H1 (cell line): ENCODE results near the gene MAVS.

Experiments used
- CBX5 ChIP-seq: fragments of 300-800, 300-1000 bp; sonication (generic); IDR thresholded peaks from 2 replicates; pipeline ENCODE4 v1.7.1; 2016; ENCODE audit warnings: antibody characterized with exemption, low read length, low read depth
- CREB1 ChIP-seq: IDR thresholded peaks from 2 replicates; pipeline ENCODE4 v1.6.1; 2012; ENCODE audit warnings: inconsistent platforms
- CTCF ChIP-seq, 3 experiments: IDR thresholded peaks; 1 replicate in 2 of 3; 2 replicates in 1 of 3; pipeline versions ENCODE4 v1.5.1 to v1.6.1; 2011; ENCODE audit warnings: low read length in 3 of 3, mild to moderate bottlenecking in 3 of 3, inconsistent platforms in 2 of 3, low read depth in 1 of 3, moderate library complexity in 1 of 3; ENCODE audit not compliant: insufficient read depth in 1 of 3; ENCODE audit errors: control extremely low read depth in 1 of 3
- EP300 ChIP-seq, 2 experiments: IDR thresholded peaks; 1 replicate in 1 of 2; 2 replicates in 1 of 2; pipeline ENCODE4 v1.6.1; 2011 to 2012; ENCODE audit warnings: low read depth in 2 of 2, low read length in 2 of 2, mild to moderate bottlenecking in 2 of 2, borderline replicate concordance in 1 of 2, inconsistent platforms in 1 of 2, moderate library complexity in 1 of 2
- JUN ChIP-seq: IDR thresholded peaks from 2 replicates; pipeline ENCODE4 v1.6.1; 2011; ENCODE audit warnings: low read depth, mild to moderate bottlenecking, improper control_type of control experiment, low read length
- POLR2A ChIP-seq, 2 experiments: IDR thresholded peaks; 1 replicate in 1 of 2; 2 replicates in 1 of 2; pipeline ENCODE4 v1.6.1; 2011; ENCODE audit warnings: low read depth in 2 of 2, low read length in 2 of 2, mild to moderate bottlenecking in 2 of 2; ENCODE audit errors: control extremely low read depth in 1 of 2
- POLR2AphosphoS5 ChIP-seq: IDR thresholded peaks from 2 replicates; pipeline ENCODE4 v1.6.1; 2011; ENCODE audit warnings: low read depth, low read length
- SRF ChIP-seq: IDR thresholded peaks from 2 replicates; pipeline ENCODE4 v1.6.1; 2011; ENCODE audit warnings: mild to moderate bottlenecking, low read depth, low read length, moderate library complexity
- TAF1 ChIP-seq: IDR thresholded peaks from 2 replicates; pipeline ENCODE4 v1.6.1; 2011; ENCODE audit warnings: mild to moderate bottlenecking, low read depth, low read length
- YY1 ChIP-seq: IDR thresholded peaks from 2 replicates; pipeline ENCODE4 v1.6.1; 2011; ENCODE audit warnings: low read depth, mild to moderate bottlenecking, low read length

- no peak for TF ChIP-seq CREB1
- TF ChIP-seq CTCF (IDR thresholded peaks at IDR 0.05; ENCODE audit: control extremely low read depth in 1 of 3, insufficient read depth in 1 of 3, low read depth in 1 of 3, low read length in 3 of 3), result no peak
- TF ChIP-seq POLR2AphosphoS5, result no peak
- no peak for TF ChIP-seq TAF1
- no peak for TF ChIP-seq SRF
- TF ChIP-seq POLR2A (IDR thresholded peaks at IDR 0.05; ENCODE audit: control extremely low read depth in 1 of 2, low read depth in 2 of 2, low read length in 2 of 2), result no peak
- TF ChIP-seq JUN, result no peak
- TF ChIP-seq EP300 (IDR thresholded peaks at IDR 0.05; ENCODE audit: borderline replicate concordance in 1 of 2, low read depth in 2 of 2, low read length in 2 of 2), result no peak
- no peak for TF ChIP-seq CBX5
- no peak for TF ChIP-seq YY1
Measured at GRCh38 chr20:3890999-3891929, 44.6 kb downstream of the MAVS start.
